SW480 (cell line): ENCODE results near the gene PLEKHA7.
A peak's percentile ranks its signal among the peaks of the same experiment; 100 is the strongest.

Source experiments
- DNase-seq: peaks from one replicate; pipeline ENCODE4 v3.0.0-alpha.2; 2016; ENCODE audit warnings: low spot score

PLEKHA7 gene

GRCh38 chr11:16771350-16772140 lies 242.7 kb downstream of the PLEKHA7 start:
- DNase-seq = no peak

- DNase-seq = no peak
Observed at GRCh38 chr11:16770016-16770415, 244.2 kb downstream of the PLEKHA7 start.

GRCh38 chr11:16769386-16769785 lies 244.8 kb downstream of the PLEKHA7 start:
- DNase-seq = no peak

GRCh38 chr11:16767957-16768356 lies 246.3 kb downstream of the PLEKHA7 start:
- DNase-seq = no peak

- no peak for DNase-seq
Observed at GRCh38 chr11:16767137-16767536, 247.1 kb downstream of the PLEKHA7 start.

GRCh38 chr11:16764888-16765287 lies 249.3 kb downstream of the PLEKHA7 start:
- no peak for DNase-seq

GRCh38 chr11:16763746-16764145 lies 250.5 kb downstream of the PLEKHA7 start:
- no peak for DNase-seq

GRCh38 chr11:16759857-16760508 lies 254.2 kb downstream of the PLEKHA7 start:
- DNase-seq = no peak

GRCh38 chr11:16758382-16759024 lies 255.7 kb downstream of the PLEKHA7 start:
- no peak for DNase-seq

- DNase-seq = no peak
Observed at GRCh38 chr11:16750417-16750816, 263.8 kb downstream of the PLEKHA7 start.

- DNase-seq = no peak
Observed at GRCh38 chr11:16749666-16750065, 264.5 kb downstream of the PLEKHA7 start.

- no peak for DNase-seq
Observed at GRCh38 chr11:16749092-16749491, 265.1 kb downstream of the PLEKHA7 start.

- no peak for DNase-seq
Observed at GRCh38 chr11:16745950-16746605, 268.1 kb downstream of the PLEKHA7 start.

- no peak for DNase-seq
Observed at GRCh38 chr11:16744128-16744725, 270.0 kb downstream of the PLEKHA7 start.

GRCh38 chr11:16743478-16743877 lies 270.7 kb downstream of the PLEKHA7 start:
- DNase-seq = no peak

- no peak for DNase-seq
Observed at GRCh38 chr11:16741473-16741872, 272.7 kb downstream of the PLEKHA7 start.

GRCh38 chr11:16738947-16739815 lies 275.0 kb downstream of the PLEKHA7 start:
- DNase-seq = no peak

- DNase-seq = peak; percentile 97
Observed at GRCh38 chr11:16738193-16738946, 275.8 kb downstream of the PLEKHA7 start, which contains the start of gene C11orf58. Gene C11orf58, plus strand, starts transcription at chr11:16738647. Its CDS starts 132 bp downstream, at chr11:16738779.

GRCh38 chr11:16737818-16738192 lies 276.4 kb downstream of the PLEKHA7 start:
- peak; percentile 18 for DNase-seq
